WI38 (cell line): Measurements from ENCODE around the gene PYGB.
"Not testable (repeated sequence)": the region's sequence is repeated elsewhere in the genome, so short reads cannot be mapped to it uniquely, and the experiment has no call there.

Source experiments
- H3K4me3 ChIP-seq: 2 replicates; pipeline ENCODE4 v1.5.1; 2011; ENCODE audit warnings: low read depth, mild to moderate bottlenecking, control low read depth, low read length
- TF ChIP-seq, protein P1 (sequence below): IDR thresholded peaks from 2 replicates; pipeline ENCODE4 v1.5.1; 2012; ENCODE audit warnings: low read depth, mild to moderate bottlenecking, control low read depth, low read length

PYGB gene

DNA sequence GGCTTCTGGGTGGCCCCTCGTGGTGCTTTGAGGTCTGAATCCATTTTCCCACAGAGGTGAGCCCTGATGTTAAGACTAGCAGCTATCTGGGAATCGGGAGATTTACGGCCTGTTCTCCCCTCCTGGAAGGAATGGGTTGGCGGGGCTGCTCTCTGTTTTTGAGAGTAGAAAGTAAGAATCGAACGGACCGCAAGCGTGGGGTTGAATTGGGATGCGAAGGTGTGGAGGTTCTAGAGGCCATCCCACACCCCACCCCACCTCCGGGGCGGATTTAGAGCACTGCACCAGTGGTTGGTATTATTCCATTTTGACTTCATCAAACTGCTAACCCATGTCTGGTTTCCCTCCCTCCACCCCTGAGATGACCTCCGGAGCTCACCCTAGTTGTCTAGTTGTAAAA lies 11.5 kb downstream of the PYGB start:
- H3K4me3 ChIP-seq = no peak overlapping the region
- TF ChIP-seq, protein P1, sequence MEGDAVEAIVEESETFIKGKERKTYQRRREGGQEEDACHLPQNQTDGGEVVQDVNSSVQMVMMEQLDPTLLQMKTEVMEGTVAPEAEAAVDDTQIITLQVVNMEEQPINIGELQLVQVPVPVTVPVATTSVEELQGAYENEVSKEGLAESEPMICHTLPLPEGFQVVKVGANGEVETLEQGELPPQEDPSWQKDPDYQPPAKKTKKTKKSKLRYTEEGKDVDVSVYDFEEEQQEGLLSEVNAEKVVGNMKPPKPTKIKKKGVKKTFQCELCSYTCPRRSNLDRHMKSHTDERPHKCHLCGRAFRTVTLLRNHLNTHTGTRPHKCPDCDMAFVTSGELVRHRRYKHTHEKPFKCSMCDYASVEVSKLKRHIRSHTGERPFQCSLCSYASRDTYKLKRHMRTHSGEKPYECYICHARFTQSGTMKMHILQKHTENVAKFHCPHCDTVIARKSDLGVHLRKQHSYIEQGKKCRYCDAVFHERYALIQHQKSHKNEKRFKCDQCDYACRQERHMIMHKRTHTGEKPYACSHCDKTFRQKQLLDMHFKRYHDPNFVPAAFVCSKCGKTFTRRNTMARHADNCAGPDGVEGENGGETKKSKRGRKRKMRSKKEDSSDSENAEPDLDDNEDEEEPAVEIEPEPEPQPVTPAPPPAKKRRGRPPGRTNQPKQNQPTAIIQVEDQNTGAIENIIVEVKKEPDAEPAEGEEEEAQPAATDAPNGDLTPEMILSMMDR = no peak

DNA sequence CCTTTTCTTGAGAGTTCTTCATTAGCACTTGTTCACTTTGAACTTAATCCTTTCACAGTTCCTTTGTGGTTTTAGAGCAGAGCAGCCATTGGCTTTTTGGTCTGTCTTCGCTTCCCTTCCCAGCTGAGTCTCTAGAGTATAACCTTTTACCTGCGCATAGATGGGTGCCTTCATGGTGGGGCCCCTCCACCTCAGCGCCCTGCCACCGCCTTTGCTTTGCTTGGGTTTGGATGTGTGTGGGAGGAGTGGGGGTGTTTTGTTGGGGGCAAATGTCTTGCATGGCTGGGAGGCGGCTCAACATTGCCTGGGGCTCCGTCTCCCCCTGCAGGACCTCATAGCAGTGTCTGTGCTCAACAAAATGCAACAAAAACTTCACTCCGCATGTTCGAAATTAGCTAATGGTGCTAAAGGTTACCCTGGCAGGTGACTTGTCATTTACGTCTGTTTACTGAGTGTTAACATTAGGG lies 11.9 kb downstream of the PYGB start:
- TF ChIP-seq, protein P1 = no peak
- H3K4me3 ChIP-seq = no peak overlapping the region

DNA sequence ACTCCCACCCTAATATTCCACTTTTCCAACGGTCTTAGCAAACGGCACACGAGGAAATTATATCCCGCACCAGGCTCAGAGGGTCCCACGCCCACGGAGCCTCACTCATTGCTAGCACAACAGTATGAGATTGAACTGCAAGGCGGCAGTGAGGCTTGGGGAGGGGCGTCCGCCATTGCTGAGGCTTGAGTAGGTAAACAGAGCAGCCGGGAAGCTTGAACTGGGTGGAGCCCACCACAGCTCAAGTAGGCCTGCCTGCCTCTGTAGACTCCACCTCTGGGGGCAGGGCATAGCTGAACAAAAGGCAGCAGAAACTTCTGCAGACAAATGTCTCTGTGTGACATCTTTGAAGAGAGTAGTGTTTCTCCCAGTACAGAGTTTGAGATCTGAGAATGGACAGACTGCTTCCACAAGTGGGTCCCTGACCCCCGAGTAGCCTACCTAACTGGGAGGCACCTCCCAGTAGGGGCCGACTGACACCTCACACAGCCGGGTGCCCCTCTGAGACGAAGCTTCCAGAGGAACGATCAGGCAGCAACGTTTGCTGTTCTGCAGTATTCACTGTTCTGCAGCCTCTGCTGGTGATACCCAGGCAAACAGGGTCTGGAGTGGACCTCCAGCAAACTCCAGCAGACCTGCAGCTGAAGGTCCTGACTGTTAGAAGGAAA lies 13.0 kb downstream of the PYGB start:
- H3K4me3 ChIP-seq = not testable (repeated sequence)

DNA sequence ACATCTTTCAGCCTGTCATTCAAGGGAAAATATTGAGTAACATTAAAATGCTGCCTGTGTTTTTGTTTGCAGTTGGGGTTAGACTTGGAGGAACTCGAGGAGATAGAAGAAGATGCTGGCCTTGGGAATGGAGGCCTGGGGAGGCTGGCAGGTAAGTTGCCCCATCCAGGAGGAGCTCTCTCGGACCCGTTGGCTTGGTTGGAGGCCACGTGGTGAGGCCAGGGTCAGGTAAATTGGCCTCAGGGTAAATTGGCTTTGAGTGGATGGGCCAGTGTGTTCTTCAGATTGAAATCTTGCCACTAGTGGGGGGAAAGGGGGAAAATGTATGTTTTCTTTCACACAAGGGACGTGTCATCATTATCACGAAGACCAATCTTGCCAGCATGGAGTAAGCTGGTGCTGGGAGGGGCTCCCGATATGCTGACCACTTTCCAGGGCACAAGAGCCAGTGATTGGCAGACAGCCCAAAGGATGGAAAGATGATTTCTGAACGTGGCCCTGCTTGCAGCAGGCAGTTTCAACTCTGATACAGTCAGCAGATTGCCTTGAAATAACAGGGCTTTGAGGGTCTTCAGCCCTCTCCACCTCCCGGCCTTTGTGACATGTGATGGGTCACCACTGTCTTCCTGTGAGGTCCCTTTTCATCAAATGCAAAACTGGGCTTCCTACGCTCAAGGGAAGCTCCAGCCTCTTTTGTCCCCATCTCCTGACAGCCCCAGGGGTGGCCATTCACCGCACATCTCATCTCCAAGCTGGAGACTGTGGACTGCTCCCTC lies 21.4 kb downstream of the PYGB start:
- TF ChIP-seq, protein P1 = no peak
- H3K4me3 ChIP-seq = no peak overlapping the region

DNA sequence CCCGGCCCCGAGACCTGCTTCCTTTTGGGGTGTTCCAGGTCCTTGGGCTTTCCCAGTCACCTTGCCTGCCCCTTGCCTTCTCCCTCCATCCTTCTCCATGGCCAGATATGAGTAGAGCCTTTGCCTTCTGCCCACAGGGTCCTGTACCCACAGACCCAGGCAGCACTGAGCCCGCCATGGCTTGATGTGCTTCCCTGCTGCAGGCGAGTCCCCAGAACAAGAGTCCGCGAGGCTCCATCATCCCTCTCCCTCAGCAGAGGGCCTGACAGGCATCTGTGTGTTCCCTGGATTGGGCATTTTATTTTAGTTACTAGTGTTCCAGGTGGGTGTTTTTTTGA lies 21.9 kb downstream of the PYGB start:
- no peak overlapping the region for H3K4me3 ChIP-seq
- TF ChIP-seq, protein P1 = no peak

DNA sequence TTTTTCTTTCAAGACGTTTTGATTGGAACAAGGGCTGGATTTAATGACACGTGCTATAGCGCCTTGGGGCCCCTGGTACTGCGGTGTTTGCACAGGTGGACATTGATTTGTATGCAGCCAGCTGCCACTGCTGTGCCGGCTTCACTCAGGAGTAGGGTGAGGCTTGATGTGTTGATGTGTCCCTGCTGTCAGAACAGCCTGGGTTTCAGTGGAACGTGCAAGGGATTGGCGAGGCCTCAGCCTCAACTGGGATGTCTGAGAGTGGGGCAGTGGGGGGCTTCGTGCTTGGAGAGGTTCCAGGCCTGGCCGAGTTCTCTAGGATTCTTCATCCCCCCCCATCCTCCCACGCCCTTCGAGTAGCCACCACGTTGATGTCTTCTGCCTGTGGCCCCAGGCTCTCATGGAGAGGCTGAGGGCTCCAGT lies 23.0 kb downstream of the PYGB start:
- TF ChIP-seq, protein P1 = no peak
- no peak overlapping the region for H3K4me3 ChIP-seq

DNA sequence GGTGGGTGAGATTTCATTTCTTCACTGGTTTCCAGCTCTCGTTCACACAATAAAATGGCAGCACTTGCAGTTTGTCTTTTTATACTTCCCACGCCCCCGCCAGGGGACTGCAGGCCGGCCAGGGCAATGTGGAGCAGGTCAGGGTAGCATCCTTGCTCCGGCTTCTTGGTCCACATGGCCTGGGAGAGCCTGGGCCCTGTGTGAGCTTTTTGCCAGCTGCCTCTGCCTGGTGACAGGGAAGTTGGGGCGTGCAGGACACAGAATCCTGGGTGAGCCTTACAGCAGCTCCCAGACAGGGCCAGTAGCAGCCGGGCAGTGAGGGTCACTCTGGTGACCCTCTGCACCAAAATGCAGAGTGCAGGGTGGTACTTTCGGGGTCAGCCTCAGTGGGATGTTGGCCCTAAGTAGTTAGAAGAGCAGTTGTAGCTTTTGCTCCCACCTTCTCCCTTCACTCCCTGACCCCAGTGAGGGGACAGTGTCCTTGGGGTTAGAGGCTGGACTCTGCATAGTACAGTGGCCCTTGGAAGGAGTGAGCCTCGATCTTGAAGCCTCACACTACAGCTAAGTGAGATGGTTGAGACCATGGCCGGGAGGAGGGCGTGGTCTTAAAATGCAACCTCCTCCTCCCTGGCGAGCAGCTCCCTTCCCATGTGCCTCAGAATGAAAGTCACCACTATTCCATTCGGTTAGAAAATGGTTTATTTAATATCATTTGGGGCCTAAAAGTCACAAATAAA lies 23.8 kb downstream of the PYGB start:
- TF ChIP-seq, protein P1 = no peak
- no peak overlapping the region for H3K4me3 ChIP-seq
